ENCODE results near the gene C14orf132.

C14orf132 gene

DNA sequence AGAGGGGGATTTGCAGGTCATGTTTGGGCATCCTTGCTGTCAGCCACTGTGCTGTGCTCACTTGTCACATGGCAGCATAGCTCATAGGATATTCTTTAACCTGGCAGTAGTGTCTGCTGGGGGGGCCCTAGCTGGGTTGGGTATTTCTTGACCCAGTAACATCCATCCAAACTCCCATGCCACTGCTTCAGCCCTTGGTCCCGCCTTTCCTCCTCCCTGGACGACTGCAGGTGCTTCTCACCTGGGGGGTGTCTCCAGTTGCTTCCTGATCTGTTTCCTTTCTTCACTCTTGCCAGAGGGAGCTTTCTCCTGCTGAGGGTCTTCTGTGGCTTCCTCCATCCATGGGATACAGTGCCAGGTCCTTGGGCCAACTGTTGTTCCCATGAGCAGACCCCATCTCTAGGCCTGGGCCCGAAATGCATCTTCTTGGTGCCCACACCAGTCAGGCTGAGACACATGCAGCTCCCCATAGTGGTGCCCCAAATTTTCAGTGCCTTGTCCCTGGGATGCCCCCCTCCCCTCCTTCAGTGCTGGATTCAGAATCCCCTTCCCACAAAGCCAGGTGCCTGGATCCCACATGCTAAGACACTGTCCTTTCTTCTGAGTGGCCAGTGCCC lies 20.5 kb downstream of the C14orf132 start:
- no peak for DNase-seq (ENCODE audit: low read depth)
- no peak overlapping the region for H3K4me3 ChIP-seq (ENCODE audit: control insufficient read depth, low read depth, low read length)
- TF ChIP-seq CTCF (conservative IDR thresholded peaks at IDR 0.05; ENCODE audit: control insufficient read depth, insufficient read depth, low read depth, low read length) = no peak

GRCh38 chr14:96060186-96060933 lies 21.2 kb downstream of the C14orf132 start:
- no peak for TF ChIP-seq CTCF (conservative IDR thresholded peaks at IDR 0.05; ENCODE audit: control insufficient read depth, insufficient read depth, low read depth, low read length)
- no peak overlapping the region for H3K4me3 ChIP-seq (ENCODE audit: control insufficient read depth, low read depth, low read length)
- DNase-seq (ENCODE audit: low read depth) = no peak

DNA sequence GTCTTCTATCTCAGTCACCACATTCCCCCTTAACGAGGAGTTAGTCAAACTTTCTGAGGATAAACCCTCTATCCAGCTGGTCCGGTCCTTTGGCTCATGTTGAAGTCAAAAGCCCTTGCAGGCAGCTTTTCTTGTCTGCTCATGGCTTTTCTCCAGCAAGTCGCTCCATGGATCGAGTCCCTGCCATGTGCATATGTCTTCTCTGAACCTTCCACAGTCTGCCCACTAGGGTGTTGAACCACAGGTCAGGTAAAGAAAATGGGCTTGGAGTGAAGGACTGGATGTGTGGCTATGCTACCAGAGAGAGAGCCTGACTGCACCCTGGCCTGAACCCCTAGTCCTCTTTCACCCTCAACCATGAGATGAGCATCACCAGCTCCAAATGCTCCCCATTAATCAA lies 22.8 kb downstream of the C14orf132 start:
- no peak overlapping the region for H3K4me3 ChIP-seq (ENCODE audit: control insufficient read depth, low read depth, low read length)
- no peak for TF ChIP-seq CTCF (conservative IDR thresholded peaks at IDR 0.05; ENCODE audit: control insufficient read depth, insufficient read depth, low read depth, low read length)
- no peak for DNase-seq (ENCODE audit: low read depth)

GRCh38 chr14:96062506-96062905 lies 23.3 kb downstream of the C14orf132 start:
- no peak for TF ChIP-seq CTCF (conservative IDR thresholded peaks at IDR 0.05; ENCODE audit: control insufficient read depth, insufficient read depth, low read depth, low read length)
- H3K4me3 ChIP-seq (ENCODE audit: control insufficient read depth, low read depth, low read length) = no peak overlapping the region
- no peak for DNase-seq (ENCODE audit: low read depth)

DNA sequence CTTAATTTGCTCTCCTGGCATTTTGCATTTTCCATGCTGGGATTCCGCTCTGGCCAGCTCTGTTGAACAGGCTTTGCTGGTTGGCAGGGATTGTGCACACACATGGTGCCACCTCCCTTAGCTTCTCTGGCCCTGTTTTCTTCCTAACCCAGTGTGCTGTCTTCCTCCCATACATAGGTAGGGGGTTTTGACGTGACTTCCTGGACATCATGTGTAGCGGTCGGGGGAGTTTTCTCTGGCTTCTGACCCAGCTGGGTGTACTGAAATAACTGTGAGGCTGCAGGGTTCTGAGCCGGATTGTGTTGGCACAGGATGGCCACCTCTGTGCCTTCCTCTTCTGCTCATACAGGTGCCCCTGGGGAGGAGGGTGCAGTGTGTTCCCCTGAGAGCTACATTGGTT lies 25.7 kb downstream of the C14orf132 start:
- TF ChIP-seq CTCF (conservative IDR thresholded peaks at IDR 0.05; ENCODE audit: control insufficient read depth, insufficient read depth, low read depth, low read length) = no peak
- H3K4me3 ChIP-seq (ENCODE audit: control insufficient read depth, low read depth, low read length) = no peak overlapping the region
- no peak for DNase-seq (ENCODE audit: low read depth)

DNA sequence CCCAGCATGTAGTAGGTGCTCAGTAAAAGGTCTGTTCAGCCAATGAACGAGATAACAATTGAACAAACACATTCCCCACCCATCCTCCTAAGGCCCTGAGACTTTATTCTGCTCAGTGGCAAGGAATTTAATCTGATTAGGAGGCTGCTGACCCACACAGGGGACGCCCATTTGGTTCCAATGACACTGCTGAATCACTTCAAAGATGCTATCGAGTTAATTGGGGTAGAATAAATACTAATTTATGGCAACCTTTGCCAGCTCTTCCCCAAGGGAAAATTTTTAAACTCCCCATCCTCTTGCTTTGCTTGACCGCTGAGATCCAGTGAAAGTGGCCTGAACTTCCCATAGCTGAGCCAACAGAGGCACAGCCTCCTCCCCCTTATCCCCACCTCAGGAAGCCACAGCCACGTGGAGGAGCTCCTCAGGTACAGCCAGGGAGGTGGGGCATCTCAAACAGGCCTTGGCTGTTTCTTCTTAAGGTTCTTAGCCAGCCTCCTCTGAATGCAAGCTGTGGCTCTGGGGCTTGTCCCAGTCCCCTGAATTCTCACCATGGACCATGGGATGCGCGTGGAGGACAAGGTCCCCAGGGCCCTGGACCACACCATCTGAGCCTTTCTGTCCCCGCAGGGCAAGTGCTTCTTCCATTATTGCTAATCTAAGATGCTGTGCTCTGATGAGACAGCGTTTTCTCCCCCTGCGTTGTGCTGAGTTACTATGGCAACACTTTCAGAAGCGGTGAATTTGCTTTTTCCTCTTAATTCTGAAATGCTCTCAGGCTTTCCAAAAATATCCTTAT lies 26.7 kb downstream of the C14orf132 start:
- no peak for DNase-seq (ENCODE audit: low read depth)
- H3K4me3 ChIP-seq (ENCODE audit: control insufficient read depth, low read depth, low read length) = no peak overlapping the region
- TF ChIP-seq CTCF (conservative IDR thresholded peaks at IDR 0.05; ENCODE audit: control insufficient read depth, insufficient read depth, low read depth, low read length) = no peak

All from fibroblast of mammary gland (primary cell).